NCI-H2196 (cell line): Measurements from ENCODE around the gene MFSD6.
A peak's percentile ranks its signal among the peaks of the same experiment; 100 is the strongest.

Experiments used
- DNase-seq: peaks from one replicate; lab custom pipeline; 2025; ENCODE audit not compliant: unreplicated experiment; lab: John Stamatoyannopoulos, UW

MFSD6 gene

GRCh38 chr2:190527918-190528317, 119.8 kb downstream of the MFSD6 start:
- no peak for DNase-seq

GRCh38 chr2:190528521-190529001, 120.4 kb downstream of the MFSD6 start:
- no peak for DNase-seq

GRCh38 chr2:190529486-190530247, 121.5 kb downstream of the MFSD6 start:
- DNase-seq: no peak

- DNase-seq: no peak
These were observed 122.2 kb downstream of the MFSD6 start for GRCh38 chr2:190530248-190530900.

GRCh38 chr2:190532581-190532980, 124.4 kb downstream of the MFSD6 start:
- no peak for DNase-seq

GRCh38 chr2:190533175-190533967, 125.2 kb downstream of the MFSD6 start:
- DNase-seq: no peak

GRCh38 chr2:190533968-190534309, 125.8 kb downstream of the MFSD6 start:
- no peak for DNase-seq

GRCh38 chr2:190534310-190535120, 126.4 kb downstream of the MFSD6 start, which contains the start of gene NEMP2:
Gene NEMP2, minus strand, starts transcription at chr2:190534722. Its CDS starts 67 bp downstream, at chr2:190534655.
- DNase-seq: peak; percentile 97

- no peak for DNase-seq
These were observed 126.9 kb downstream of the MFSD6 start for GRCh38 chr2:190535121-190535439.

GRCh38 chr2:190535586-190535985, 127.4 kb downstream of the MFSD6 start:
- DNase-seq: no peak

- DNase-seq: no peak
These were observed 129.6 kb downstream of the MFSD6 start for GRCh38 chr2:190537765-190538164.

GRCh38 chr2:190538201-190538600, 130.0 kb downstream of the MFSD6 start:
- DNase-seq: no peak

GRCh38 chr2:190540048-190540447, 131.9 kb downstream of the MFSD6 start:
- DNase-seq: no peak

- no peak for DNase-seq
These were observed 136.9 kb downstream of the MFSD6 start for GRCh38 chr2:190545093-190545492.

- DNase-seq: no peak
These were observed 137.6 kb downstream of the MFSD6 start for GRCh38 chr2:190545555-190546385.

GRCh38 chr2:190546734-190547133, 138.6 kb downstream of the MFSD6 start:
- no peak for DNase-seq

GRCh38 chr2:190547886-190548285, 139.7 kb downstream of the MFSD6 start:
- no peak for DNase-seq

GRCh38 chr2:190550137-190550536, 142.0 kb downstream of the MFSD6 start:
- no peak for DNase-seq
